ENCODE data around the gene NCKAP5.

Gene NCKAP5

DNA sequence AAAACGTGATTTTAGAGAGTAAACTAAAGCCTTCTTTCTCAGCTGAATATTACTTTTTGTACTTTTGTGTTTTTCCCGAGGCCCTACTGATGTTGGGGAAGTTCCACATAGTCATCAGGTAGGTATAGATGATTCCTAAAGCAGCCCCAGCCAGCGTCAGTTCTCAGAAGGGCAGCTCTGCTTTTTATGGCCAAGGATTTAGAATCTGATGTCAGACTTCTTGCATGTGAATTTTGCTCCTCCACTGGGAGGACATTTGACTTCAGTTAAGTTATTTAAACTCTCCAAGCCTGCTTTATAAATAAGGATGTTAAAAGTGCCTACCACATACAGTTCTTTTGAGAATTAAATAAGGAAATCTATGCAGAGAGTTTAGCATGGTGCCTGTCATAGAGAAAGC lies 130.8 kb downstream of the NCKAP5 start:
- DNase-seq (ENCODE audit: low read depth): no peak
- TF ChIP-seq, protein P1, sequence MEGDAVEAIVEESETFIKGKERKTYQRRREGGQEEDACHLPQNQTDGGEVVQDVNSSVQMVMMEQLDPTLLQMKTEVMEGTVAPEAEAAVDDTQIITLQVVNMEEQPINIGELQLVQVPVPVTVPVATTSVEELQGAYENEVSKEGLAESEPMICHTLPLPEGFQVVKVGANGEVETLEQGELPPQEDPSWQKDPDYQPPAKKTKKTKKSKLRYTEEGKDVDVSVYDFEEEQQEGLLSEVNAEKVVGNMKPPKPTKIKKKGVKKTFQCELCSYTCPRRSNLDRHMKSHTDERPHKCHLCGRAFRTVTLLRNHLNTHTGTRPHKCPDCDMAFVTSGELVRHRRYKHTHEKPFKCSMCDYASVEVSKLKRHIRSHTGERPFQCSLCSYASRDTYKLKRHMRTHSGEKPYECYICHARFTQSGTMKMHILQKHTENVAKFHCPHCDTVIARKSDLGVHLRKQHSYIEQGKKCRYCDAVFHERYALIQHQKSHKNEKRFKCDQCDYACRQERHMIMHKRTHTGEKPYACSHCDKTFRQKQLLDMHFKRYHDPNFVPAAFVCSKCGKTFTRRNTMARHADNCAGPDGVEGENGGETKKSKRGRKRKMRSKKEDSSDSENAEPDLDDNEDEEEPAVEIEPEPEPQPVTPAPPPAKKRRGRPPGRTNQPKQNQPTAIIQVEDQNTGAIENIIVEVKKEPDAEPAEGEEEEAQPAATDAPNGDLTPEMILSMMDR (IDR thresholded peaks at IDR 0.05; ENCODE audit: insufficient read depth, low read depth, low read length, missing control alignments): no peak
- no peak overlapping the region for H3K4me3 ChIP-seq (ENCODE audit: low read depth, low read length)

DNA sequence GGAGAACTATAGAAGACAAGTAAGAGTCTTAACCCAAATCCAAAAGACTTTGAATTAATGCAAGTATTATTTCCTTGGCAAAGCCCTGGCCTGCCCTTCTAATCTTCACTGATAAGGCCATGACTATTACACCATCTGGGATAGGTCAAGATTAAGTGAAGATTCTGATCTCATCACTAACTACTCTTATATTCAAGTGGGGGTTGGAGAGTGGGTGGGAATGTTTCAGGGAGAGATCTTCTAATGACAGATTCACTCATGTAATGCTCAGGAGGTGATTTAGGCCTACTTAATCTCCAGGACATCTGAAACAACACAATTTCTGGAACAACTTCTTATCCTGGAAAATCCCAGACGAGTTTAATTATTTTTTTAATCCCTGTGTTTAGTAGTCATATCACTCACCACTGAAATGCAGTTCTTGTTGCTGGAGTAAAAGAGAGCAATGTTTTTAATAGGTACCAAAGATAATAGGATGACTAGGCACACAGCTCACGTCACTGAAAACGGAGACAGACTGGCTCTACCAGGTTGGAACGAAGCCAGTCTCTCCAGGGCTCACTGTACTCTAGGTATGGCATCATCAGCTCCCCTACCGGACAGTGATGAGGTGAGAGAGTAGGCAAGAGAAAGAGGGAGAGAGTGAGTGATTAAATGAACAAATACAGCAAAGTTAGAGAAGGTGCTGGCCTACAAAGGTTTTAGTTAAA lies 133.1 kb downstream of the NCKAP5 start:
- TF ChIP-seq, protein P1 (IDR thresholded peaks at IDR 0.05; ENCODE audit: insufficient read depth, low read depth, low read length, missing control alignments): no peak
- H3K4me3 ChIP-seq (ENCODE audit: low read depth, low read length): no peak overlapping the region
- DNase-seq (ENCODE audit: low read depth): no peak

DNA sequence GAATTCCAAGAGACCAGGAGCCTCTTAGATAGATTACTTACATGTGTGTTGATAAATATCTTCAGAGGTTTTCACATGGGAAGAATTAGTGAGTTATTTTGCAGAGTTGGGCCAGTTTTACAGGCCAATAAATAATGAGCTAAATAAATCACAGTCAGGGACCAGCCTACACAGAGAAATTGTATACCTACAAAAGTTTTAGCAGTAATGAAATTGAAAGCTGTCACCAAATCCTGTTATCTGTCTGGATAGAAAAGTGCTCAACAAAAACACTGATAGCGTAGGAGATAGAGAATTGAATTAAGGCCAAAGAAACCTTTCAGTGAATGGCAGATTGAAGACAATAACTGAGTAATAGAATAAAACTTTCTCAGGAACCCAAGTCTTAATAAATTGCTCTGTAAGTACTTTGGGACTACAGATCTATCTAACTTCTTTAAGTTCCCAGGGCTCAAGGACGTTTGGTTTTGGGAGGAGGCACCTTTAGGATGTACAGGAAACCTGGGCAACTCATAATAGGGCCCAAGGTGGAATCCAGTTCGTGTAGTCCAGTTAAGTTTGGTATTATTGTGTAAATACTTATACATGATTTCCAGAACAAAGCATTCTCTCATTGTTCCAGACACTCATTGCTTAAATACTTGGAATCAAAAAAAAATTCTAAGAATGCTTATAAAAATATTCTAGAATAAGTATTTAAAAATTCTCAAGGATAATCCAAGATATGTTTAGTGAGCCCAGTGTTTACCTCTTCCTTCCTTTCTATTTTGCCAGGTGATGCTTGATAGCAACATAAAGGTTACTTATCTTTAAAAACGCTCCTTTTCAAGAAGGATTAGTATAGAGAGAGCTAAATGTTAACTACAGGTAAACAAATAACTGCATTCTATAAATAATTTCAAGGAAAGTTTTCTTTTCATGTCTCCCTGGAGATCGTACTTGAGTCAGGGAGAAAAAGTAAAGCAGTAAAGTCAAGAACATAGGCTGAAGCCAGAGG lies 134.5 kb downstream of the NCKAP5 start:
- TF ChIP-seq, protein P1 (IDR thresholded peaks at IDR 0.05; ENCODE audit: insufficient read depth, low read depth, low read length, missing control alignments): no peak
- no peak overlapping the region for H3K4me3 ChIP-seq (ENCODE audit: low read depth, low read length)
- DNase-seq (ENCODE audit: low read depth): no peak

DNA sequence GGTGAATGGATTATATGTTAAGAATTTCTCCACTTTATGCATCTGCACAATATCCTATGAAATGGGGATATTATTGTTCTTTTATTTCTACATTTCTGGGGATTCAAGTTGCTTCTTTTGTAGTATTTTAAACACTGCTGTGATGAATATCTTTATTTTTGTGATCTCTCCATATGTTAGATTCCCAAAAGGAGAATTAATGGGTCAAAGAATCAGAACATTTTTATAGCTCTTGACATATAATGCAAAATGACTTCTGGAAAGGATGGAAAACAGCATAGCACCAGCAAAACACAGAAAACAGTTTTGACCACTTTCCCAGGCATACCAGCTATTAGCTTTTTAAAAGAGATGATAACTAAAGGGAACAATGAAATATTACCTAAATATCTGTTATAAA lies 135.5 kb downstream of the NCKAP5 start:
- DNase-seq (ENCODE audit: low read depth): no peak
- no peak overlapping the region for H3K4me3 ChIP-seq (ENCODE audit: low read depth, low read length)
- TF ChIP-seq, protein P1 (IDR thresholded peaks at IDR 0.05; ENCODE audit: insufficient read depth, low read depth, low read length, missing control alignments): no peak

DNA sequence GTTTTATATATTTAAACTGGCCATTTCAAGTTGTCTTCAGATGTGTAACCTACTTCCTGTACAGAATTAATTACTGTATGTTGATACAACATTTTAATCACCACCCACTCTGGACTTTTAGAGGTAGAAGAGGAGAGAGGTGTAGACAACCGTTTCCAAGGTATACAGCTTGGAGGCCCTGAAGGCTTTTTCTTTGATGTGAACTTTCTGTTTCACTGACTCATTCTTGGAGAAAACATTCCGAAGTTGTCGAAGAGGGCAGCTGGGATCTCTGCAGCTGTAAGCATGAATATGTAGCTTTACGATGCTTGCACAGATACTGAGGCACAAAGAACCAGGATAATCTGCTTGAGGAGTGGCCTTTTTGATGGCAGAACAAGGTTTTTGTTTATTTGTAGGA lies 137.0 kb downstream of the NCKAP5 start:
- no peak for DNase-seq (ENCODE audit: low read depth)
- no peak overlapping the region for H3K4me3 ChIP-seq (ENCODE audit: low read depth, low read length)
- TF ChIP-seq, protein P1 (IDR thresholded peaks at IDR 0.05; ENCODE audit: insufficient read depth, low read depth, low read length, missing control alignments): no peak

DNA sequence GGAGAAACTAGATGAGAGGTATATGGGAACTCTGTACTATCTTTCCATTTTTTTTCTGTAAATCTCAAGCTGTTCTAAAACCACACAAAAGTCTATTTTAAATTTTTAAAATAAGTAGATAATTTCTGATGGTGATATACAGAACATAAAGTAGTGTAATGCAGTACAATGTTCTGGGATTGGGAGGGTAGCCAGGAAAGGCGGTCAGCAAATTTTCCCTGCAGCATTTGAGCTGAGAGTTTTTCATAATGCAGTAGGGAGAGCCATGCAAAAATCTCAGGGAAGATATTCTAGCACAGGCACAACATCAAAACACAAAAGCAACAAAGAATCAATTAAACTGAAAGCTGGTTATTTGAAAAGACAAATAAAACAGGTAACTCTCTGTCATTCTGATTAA lies 141.5 kb downstream of the NCKAP5 start:
- no peak overlapping the region for H3K4me3 ChIP-seq (ENCODE audit: low read depth, low read length)
- TF ChIP-seq, protein P1 (IDR thresholded peaks at IDR 0.05; ENCODE audit: insufficient read depth, low read depth, low read length, missing control alignments): no peak
- DNase-seq (ENCODE audit: low read depth): no peak

Data from GM12865 (cell line).